Measurements from ENCODE around the gene ZNG1A.
"Not testable (repeated sequence)": the region's sequence is repeated elsewhere in the genome, so short reads cannot be mapped to it uniquely, and the experiment has no call there.

ZNG1A gene

DNA sequence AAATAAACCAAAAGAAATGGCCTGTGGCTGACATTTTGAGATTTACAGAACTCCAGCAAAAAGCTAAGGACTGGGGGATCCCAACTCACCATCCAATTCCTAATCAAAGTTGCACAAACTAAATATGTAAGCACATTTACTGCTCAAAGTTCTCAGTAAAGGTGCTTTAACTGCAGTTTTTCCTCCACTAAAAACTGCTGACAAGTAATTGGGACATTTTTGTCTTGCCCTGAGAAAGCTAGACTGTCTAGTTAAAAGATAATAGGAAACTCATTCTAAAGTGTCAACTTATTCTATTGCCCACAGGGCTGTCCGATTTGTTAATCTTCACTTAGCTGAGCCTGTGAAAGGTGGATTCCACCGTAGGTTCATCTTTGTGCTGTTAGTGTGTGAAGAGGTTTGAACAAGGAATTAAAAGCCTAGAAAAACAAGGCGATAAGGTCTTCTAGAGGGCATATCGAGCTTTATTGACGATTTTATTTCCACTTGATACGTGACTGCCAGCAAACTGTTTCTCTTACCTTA lies 36.8 kb upstream of the ZNG1A start:
- Histone ChIP-seq H3K4me1 (ENCODE audit: control insufficient read depth, insufficient read depth, low read length) (no peaks in the 10 kb centered on the region), H3K27ac (ENCODE audit: low read length) (no peak overlapping the region), H3K4me3 (ENCODE audit: low read length in 2 of 2) (peak overlapping the region; percentile 50 to 61), H3K36me3 (ENCODE audit: control insufficient read depth in 2 of 2, insufficient read depth in 2 of 2, low read length in 2 of 2) (no peaks in the 10 kb centered on the region), H3K27me3 (ENCODE audit: control insufficient read depth in 1 of 2, insufficient read depth in 2 of 2, low read length in 2 of 2) (peaks cover 8 to 16% of the 10 kb centered on the region in 2 donors), H3K9ac (ENCODE audit: low read length in 2 of 2) (no peak overlapping the region), H3K9me3 (ENCODE audit: control insufficient read depth in 2 of 2, low read length in 2 of 2) (no peaks in the 10 kb centered on the region)

DNA sequence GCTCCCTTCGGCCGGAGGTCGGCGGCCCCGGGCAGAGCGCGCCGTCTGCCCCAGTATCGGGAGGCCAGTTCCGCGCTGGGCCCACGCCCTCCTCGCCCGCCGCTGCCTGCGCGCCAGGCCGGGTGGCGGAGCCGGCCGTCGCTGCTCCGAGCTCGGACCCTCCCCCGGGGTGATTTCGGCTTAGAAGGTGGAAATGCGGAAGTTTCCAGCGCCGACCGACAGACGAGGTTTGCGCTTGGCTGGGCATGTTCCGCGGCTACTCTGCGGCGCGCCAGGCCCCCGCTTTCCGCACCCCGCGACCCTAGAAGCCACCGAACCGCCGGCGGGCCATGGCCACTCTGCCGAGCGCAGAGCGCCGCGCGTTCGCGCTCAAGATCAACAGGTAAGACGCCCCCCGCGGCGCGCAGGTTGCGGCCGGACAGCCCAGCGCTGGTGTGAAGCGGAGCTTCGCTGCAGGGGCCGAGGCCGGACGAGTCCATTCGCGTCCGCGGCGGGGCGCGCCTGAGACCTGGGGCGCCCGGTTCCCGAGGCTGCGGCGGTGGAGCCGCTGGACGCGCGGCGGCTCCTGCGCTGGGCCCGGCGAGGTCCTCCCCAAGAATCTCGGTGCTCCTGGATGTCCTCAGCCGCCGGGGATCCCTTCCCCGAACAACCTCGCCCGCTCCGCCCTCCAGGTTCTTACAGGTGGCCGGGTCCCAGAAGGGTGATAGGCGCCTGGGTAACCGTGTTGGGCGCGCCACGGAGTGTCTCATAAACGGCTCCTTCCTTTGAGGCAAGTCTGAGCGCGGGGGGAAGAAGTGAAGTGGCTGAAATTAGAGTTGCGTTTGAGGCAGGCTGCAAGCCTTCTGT lies 36.0 kb upstream of the ZNG1A start, which contains the start of gene DOCK8:
DOCK8 (plus strand) TSS at position 218 of the 846 bp plus-strand sequence; CDS start at position 330, 112 bp downstream.
- Histone ChIP-seq H3K27me3 (ENCODE audit: control insufficient read depth in 1 of 2, insufficient read depth in 2 of 2, low read length in 2 of 2) (peaks cover 8 to 16% of the 10 kb centered on the region in 2 donors), H3K9me3 (ENCODE audit: control insufficient read depth in 2 of 2, low read length in 2 of 2) (no peaks in the 10 kb centered on the region), H3K4me1 (ENCODE audit: control insufficient read depth, insufficient read depth, low read length) (no peaks in the 10 kb centered on the region), H3K27ac (ENCODE audit: low read length) (no peak within 1 kb of the TSS), H3K4me3 (ENCODE audit: low read length in 2 of 2) (peak within 1 kb of the TSS; percentile 50 to 61), H3K9ac (ENCODE audit: low read length in 2 of 2) (peak within 1 kb of the TSS in 1 of 2 donors; percentile 15), H3K36me3 (ENCODE audit: control insufficient read depth in 2 of 2, insufficient read depth in 2 of 2, low read length in 2 of 2) (no peaks in the 10 kb centered on the region)

DNA sequence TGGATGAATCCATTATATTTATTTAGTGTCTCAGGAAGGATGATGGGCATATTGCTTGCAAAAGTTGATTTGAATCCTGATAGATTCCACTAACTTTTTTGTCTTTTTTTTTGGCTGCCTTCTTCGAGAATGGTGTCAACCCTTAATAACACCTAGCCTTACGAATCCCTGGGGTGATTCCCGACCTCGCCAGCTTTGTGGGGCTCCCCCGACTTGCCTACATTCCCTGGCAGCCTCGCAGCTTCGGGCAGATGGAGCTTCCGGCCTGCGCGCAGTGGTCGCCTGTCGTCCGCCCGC lies 35.4 kb upstream of the ZNG1A start:
- no peak overlapping the region for H3K9ac ChIP-seq (ENCODE audit: low read length in 2 of 2)
- no peaks in the 10 kb centered on the region for H3K9me3 ChIP-seq (ENCODE audit: control insufficient read depth in 2 of 2, low read length in 2 of 2)
- no peaks in the 10 kb centered on the region for H3K4me1 ChIP-seq (ENCODE audit: control insufficient read depth, insufficient read depth, low read length)
- no peaks in the 10 kb centered on the region for H3K36me3 ChIP-seq (ENCODE audit: control insufficient read depth in 2 of 2, insufficient read depth in 2 of 2, low read length in 2 of 2)
- peaks cover 8 to 16% of the 10 kb centered on the region in 2 donors for H3K27me3 ChIP-seq (ENCODE audit: control insufficient read depth in 1 of 2, insufficient read depth in 2 of 2, low read length in 2 of 2)
- peak overlapping the region; percentile 25 to 61 for H3K4me3 ChIP-seq (ENCODE audit: low read length in 2 of 2)
- H3K27ac ChIP-seq (ENCODE audit: low read length), result no peak overlapping the region

DNA sequence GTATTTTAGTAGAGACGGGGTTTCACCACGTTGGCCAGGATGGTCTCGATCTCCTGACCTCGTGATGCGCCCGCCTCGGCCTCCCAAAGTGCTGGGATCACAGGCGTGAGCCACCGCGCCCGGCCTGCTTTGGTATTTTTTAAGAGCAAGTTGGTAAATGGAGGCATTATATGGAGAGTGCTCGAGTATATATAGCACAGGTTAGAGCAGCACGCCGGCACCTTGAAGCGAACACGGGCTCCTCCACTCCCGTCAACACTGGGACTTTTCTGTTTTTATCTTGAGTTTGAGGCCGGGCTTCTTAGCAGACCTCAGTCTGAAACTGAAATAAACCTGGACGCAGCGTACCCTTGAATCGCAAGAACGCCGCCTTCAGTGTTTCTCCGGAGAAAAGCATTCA lies 35.0 kb upstream of the ZNG1A start:
- peak overlapping the region in 1 of 2 donors; percentile 25 for H3K4me3 ChIP-seq (ENCODE audit: low read length in 2 of 2)
- H3K9ac ChIP-seq (ENCODE audit: low read length in 2 of 2); H3K27ac ChIP-seq (ENCODE audit: low read length); H3K36me3 ChIP-seq (ENCODE audit: control insufficient read depth in 2 of 2, insufficient read depth in 2 of 2, low read length in 2 of 2); H3K9me3 ChIP-seq (ENCODE audit: control insufficient read depth in 2 of 2, low read length in 2 of 2); H3K4me1 ChIP-seq (ENCODE audit: control insufficient read depth, insufficient read depth, low read length): not testable (repeated sequence)
- H3K27me3 ChIP-seq (ENCODE audit: control insufficient read depth in 1 of 2, insufficient read depth in 2 of 2, low read length in 2 of 2), result peaks cover 8 to 16% of the 10 kb centered on the region in 2 donors

- Histone ChIP-seq H3K4me1 (ENCODE audit: control insufficient read depth, insufficient read depth, low read length) (no peaks in the 10 kb centered on the region), H3K27ac (ENCODE audit: low read length) (no peak overlapping the region), H3K9ac (ENCODE audit: low read length in 2 of 2) (no peak overlapping the region), H3K36me3 (ENCODE audit: control insufficient read depth in 2 of 2, insufficient read depth in 2 of 2, low read length in 2 of 2) (no peaks in the 10 kb centered on the region), H3K27me3 (ENCODE audit: control insufficient read depth in 1 of 2, insufficient read depth in 2 of 2, low read length in 2 of 2) (peaks cover 8 to 16% of the 10 kb centered on the region in 2 donors), H3K4me3 (ENCODE audit: low read length in 2 of 2) (no peak overlapping the region), H3K9me3 (ENCODE audit: control insufficient read depth in 2 of 2, low read length in 2 of 2) (no peaks in the 10 kb centered on the region)
Measured at GRCh38 chr9:212297-212696, 33.4 kb upstream of the ZNG1A start.

DNA sequence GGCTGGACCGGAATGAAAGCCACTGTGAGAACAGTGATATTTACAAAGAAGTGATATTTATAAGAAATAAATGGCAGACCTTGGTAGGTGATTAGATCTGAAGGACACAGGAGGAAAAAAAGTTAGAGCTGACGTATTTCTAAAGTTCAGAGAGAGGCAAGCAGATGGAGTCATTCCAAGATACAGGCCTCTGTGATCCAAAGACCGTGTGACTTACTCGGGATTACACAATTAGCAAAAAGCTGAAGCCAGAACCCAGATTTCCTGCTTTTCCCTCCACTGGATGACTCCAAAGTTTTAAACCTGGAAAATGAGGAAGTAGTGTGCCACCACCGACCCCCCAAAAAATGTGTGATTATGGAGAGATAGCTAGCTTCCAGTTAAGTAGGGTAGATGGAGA lies 32.7 kb upstream of the ZNG1A start:
- Histone ChIP-seq H3K4me3 (ENCODE audit: low read length in 2 of 2) (no peak overlapping the region), H3K9me3 (ENCODE audit: control insufficient read depth in 2 of 2, low read length in 2 of 2) (no peaks in the 10 kb centered on the region), H3K27ac (ENCODE audit: low read length) (no peak overlapping the region), H3K27me3 (ENCODE audit: control insufficient read depth in 1 of 2, insufficient read depth in 2 of 2, low read length in 2 of 2) (peaks cover 8 to 9% of the 10 kb centered on the region in 2 donors), H3K4me1 (ENCODE audit: control insufficient read depth, insufficient read depth, low read length) (no peaks in the 10 kb centered on the region), H3K9ac (ENCODE audit: low read length in 2 of 2) (no peak overlapping the region), H3K36me3 (ENCODE audit: control insufficient read depth in 2 of 2, insufficient read depth in 2 of 2, low read length in 2 of 2) (no peaks in the 10 kb centered on the region)

DNA sequence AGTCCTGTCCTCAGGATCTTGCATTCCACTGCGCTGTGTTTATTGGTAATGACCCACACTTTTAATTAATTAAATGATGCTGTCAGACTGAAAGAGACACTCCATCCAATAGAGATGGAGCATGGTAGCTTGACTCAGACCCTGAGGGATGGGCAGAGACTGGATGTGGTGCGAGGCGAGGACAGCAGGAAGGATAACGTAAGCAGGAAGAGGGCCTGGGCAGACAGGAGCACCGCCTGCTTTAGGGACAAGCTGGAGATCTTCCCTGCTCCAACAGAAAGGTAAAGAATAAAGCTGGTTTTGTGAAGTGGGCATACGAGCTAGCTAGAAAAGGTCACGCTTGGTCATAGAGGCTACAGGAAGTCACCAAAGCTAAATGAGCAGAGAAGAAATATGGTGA lies 32.2 kb upstream of the ZNG1A start:
- no peaks in the 10 kb centered on the region for H3K36me3 ChIP-seq (ENCODE audit: control insufficient read depth in 2 of 2, insufficient read depth in 2 of 2, low read length in 2 of 2)
- peaks cover 7 to 8% of the 10 kb centered on the region in 2 donors for H3K27me3 ChIP-seq (ENCODE audit: control insufficient read depth in 1 of 2, insufficient read depth in 2 of 2, low read length in 2 of 2)
- H3K4me3 ChIP-seq (ENCODE audit: low read length in 2 of 2), result no peak overlapping the region
- H3K9ac ChIP-seq (ENCODE audit: low read length in 2 of 2), result no peak overlapping the region
- H3K4me1 ChIP-seq (ENCODE audit: control insufficient read depth, insufficient read depth, low read length), result no peaks in the 10 kb centered on the region
- no peak overlapping the region for H3K27ac ChIP-seq (ENCODE audit: low read length)
- no peaks in the 10 kb centered on the region for H3K9me3 ChIP-seq (ENCODE audit: control insufficient read depth in 2 of 2, low read length in 2 of 2)

GRCh38 chr9:209143-209758 lies 30.4 kb upstream of the ZNG1A start:
- H3K9ac ChIP-seq (ENCODE audit: low read length in 2 of 2), result no peak overlapping the region
- no peak overlapping the region for H3K4me3 ChIP-seq (ENCODE audit: low read length in 2 of 2)
- no peaks in the 10 kb centered on the region for H3K9me3 ChIP-seq (ENCODE audit: control insufficient read depth in 2 of 2, low read length in 2 of 2)
- H3K27ac ChIP-seq (ENCODE audit: low read length), result no peak overlapping the region
- H3K27me3 ChIP-seq (ENCODE audit: control insufficient read depth in 1 of 2, insufficient read depth in 2 of 2, low read length in 2 of 2), result peaks cover 0 to 1% of the 10 kb centered on the region in 2 donors
- H3K36me3 ChIP-seq (ENCODE audit: control insufficient read depth in 2 of 2, insufficient read depth in 2 of 2, low read length in 2 of 2), result no peaks in the 10 kb centered on the region
- H3K4me1 ChIP-seq (ENCODE audit: control insufficient read depth, insufficient read depth, low read length), result no peaks in the 10 kb centered on the region

- H3K36me3 ChIP-seq (ENCODE audit: control insufficient read depth in 2 of 2, insufficient read depth in 2 of 2, low read length in 2 of 2), result no peaks in the 10 kb centered on the region
- H3K27me3 ChIP-seq (ENCODE audit: control insufficient read depth in 1 of 2, insufficient read depth in 2 of 2, low read length in 2 of 2), result peaks cover 0 to 2% of the 10 kb centered on the region in 2 donors
- H3K4me3 ChIP-seq (ENCODE audit: low read length in 2 of 2), result no peak overlapping the region
- H3K9me3 ChIP-seq (ENCODE audit: control insufficient read depth in 2 of 2, low read length in 2 of 2), result no peaks in the 10 kb centered on the region
- no peak overlapping the region for H3K9ac ChIP-seq (ENCODE audit: low read length in 2 of 2)
- no peaks in the 10 kb centered on the region for H3K4me1 ChIP-seq (ENCODE audit: control insufficient read depth, insufficient read depth, low read length)
- no peak overlapping the region for H3K27ac ChIP-seq (ENCODE audit: low read length)
Measured at GRCh38 chr9:206481-206880, 27.6 kb upstream of the ZNG1A start.

GRCh38 chr9:199601-200000 lies 20.7 kb upstream of the ZNG1A start:
- not testable (repeated sequence) for H3K36me3 ChIP-seq (ENCODE audit: control insufficient read depth in 2 of 2, insufficient read depth in 2 of 2, low read length in 2 of 2); H3K4me3 ChIP-seq (ENCODE audit: low read length in 2 of 2); H3K27me3 ChIP-seq (ENCODE audit: control insufficient read depth in 1 of 2, insufficient read depth in 2 of 2, low read length in 2 of 2); H3K9me3 ChIP-seq (ENCODE audit: control insufficient read depth in 2 of 2, low read length in 2 of 2); H3K4me1 ChIP-seq (ENCODE audit: control insufficient read depth, insufficient read depth, low read length); H3K27ac ChIP-seq (ENCODE audit: low read length); H3K9ac ChIP-seq (ENCODE audit: low read length in 2 of 2)
